Body of pancreas (tissue), 4 donors: ENCODE results near the gene ACTN4. TPM values are rescaled to one million over a fixed set of nuclear protein-coding genes. Genes with fewer than 3 reads are reported as not detected.
A peak's percentile ranks its signal among the peaks of the same experiment; 100 is the strongest.

ENCODE experiments used
- ATAC-seq: fragments of 150-250 bp; one replicate; pipeline ENCODE4 v1.9.1; 2016
- DNase-seq, 4 donors: peaks; one replicate each; pipeline ENCODE4 v3.0.0-alpha.2; 2019
- H3K27ac ChIP-seq, 4 donors: fragments of 200-600 bp; sonication (generic); 1 replicate in 3 of 4; 2 replicates in 1 of 4; pipeline versions ENCODE4 v1.5.1 to v1.6.1; 2016 to 2019; ENCODE audit warnings: mild to moderate bottlenecking in 1 of 4, mixed read lengths in 1 of 4, moderate library complexity in 1 of 4
- H3K27me3 ChIP-seq, 2 donors: fragments of 200-600 bp; sonication (generic); one replicate each; pipeline ENCODE4 v1.6.0; 2016; ENCODE audit warnings: mild to moderate bottlenecking in 1 of 2
- H3K36me3 ChIP-seq, 2 donors: fragments of 200-600 bp; sonication (generic); replicated peaks in 1 of 2; 2 replicates each; pipeline ENCODE4 v1.5.1; 2016; ENCODE audit warnings: low read depth in 2 of 2; ENCODE audit not compliant: insufficient read depth in 1 of 2
- H3K4me1 ChIP-seq: fragments of 200-600 bp; sonication (generic); one replicate; pipeline ENCODE4 v1.6.0; 2016
- H3K4me3 ChIP-seq, 2 donors: fragments of 200-600 bp; sonication (generic); 1 replicate in 1 of 2; 2 replicates in 1 of 2; pipeline ENCODE4 v1.5.1; 2016 to 2019
- H3K9me3 ChIP-seq, 3 donors: fragments of 200-600 bp; sonication (generic); 1 replicate in 2 of 3; 2 replicates in 1 of 3; pipeline ENCODE4 v1.5.1; 2016
- CTCF ChIP-seq, 7 experiments: fragments of 450-650 bp in 4 of 7; fragments of 200-600 bp in 3 of 7; sonication (generic) in 3 of 7; IDR thresholded peaks; one replicate each; pipeline ENCODE4 v1.5.1; 2016 to 2019; ENCODE audit warnings: antibody characterized with exemption in 7 of 7
- POLR2A ChIP-seq, 3 donors: fragments of 450-650 bp; IDR thresholded peaks; one replicate each; pipeline ENCODE4 v1.6.1; 2016; ENCODE audit warnings: antibody characterized with exemption in 3 of 3, mild to moderate bottlenecking in 2 of 3
- WGBS, 2 donors: methylation state at CpG; one replicate each; pipeline ENCODE4 v1.1.5; 2017; 5-methylcytosine and 5-hydroxymethylcytosine counted together
- intact Hi-C: fragments of 100-400 bp; cut with DNase I; formaldehyde crosslinking; loops from one replicate; pipeline ENCODE4 v1.15.1; 2023
- total RNA-seq, 2 donors: library from RNA; depleted of rRNA; stranded (reverse); fragments of >200 nt; gene quantifications; one replicate each; pipeline ENCODE4 v1.1.0, GENCODE V29; 2016

Gene ACTN4
- total RNA-seq, 2 donors from 2014 or later: 143 to 148 TPM

DNA sequence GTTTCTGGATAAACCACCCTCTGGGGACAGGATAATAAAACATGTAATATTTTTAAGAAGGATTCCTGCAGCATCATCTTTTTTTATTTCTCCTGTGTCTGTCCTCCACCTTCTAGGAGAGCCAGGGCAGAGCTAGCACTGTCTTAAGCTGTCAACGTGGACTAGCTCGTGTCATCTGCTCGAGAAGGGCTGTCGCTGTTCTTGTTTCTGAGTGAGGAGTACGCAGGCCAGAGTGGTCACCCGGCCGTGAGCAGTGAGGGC lies 83.0 kb downstream of the ACTN4 start:
- WGBS, 2 donors: 84 to 87% methylated on average over 4 to 7 of the region's 7 CpGs
- H3K4me1 ChIP-seq: peaks cover 50% of the 10 kb centered on the region
- H3K27ac ChIP-seq: peak overlapping the region in 3 of 4 donors; percentile 90 to 92 (median 90)
- H3K4me3 ChIP-seq: no peak overlapping the region
- ATAC-seq: no peak
- intact Hi-C loops: no loop called here
- H3K36me3 ChIP-seq: peaks cover 16 to 24% of the 10 kb centered on the region in 2 donors
- H3K9me3 ChIP-seq: no peaks in the 10 kb centered on the region
- DNase-seq: no peak
- TF ChIP-seq CTCF (IDR thresholded peaks at IDR 0.05) (no peak), POLR2A (IDR thresholded peaks at IDR 0.05) (no peak)
- no peaks in the 10 kb centered on the region for H3K27me3 ChIP-seq

GRCh38 chr19:38730731-38731589 lies 83.5 kb downstream of the ACTN4 start:
- Histone ChIP-seq H3K27me3 (no peaks in the 10 kb centered on the region), H3K4me3 (no peak overlapping the region), H3K36me3 (peaks cover 14 to 19% of the 10 kb centered on the region in 2 donors), H3K4me1 (peaks cover 50% of the 10 kb centered on the region), H3K27ac (peak overlapping the region; percentile 68 to 92 (median 90)), H3K9me3 (no peaks in the 10 kb centered on the region)
- no peak for TF ChIP-seq POLR2A (IDR thresholded peaks at IDR 0.05)
- no peak for TF ChIP-seq CTCF (IDR thresholded peaks at IDR 0.05)
- WGBS, 2 donors: 71 to 73% methylated on average over 8 to 14 of the region's 19 CpGs
- intact Hi-C loops: no loop called here
- ATAC-seq: no peak
- peak in 2 of 4 donors; percentile 7 to 21 for DNase-seq

- Histone ChIP-seq H3K4me1 (peaks cover 57% of the 10 kb centered on the region), H3K27me3 (no peaks in the 10 kb centered on the region), H3K36me3 (peaks cover 11% of the 10 kb centered on the region in 2 donors), H3K4me3 (no peak overlapping the region), H3K9me3 (no peaks in the 10 kb centered on the region), H3K27ac (peak overlapping the region; percentile 68 to 92 (median 90))
- intact Hi-C loops: no loop called here
- WGBS, 2 donors: 18 to 24% methylated on average over 9 to 10 of the region's 10 CpGs
- ATAC-seq (peak; percentile 76), DNase-seq (peak; percentile 83 to 93 (median 91))
- TF ChIP-seq CTCF (IDR thresholded peaks at IDR 0.05) (peak in 1 of 7 experiments; percentile 30), POLR2A (IDR thresholded peaks at IDR 0.05) (peak in 1 of 3 donors; percentile 33)
These were observed 84.3 kb downstream of the ACTN4 start for GRCh38 chr19:38731654-38732301.

DNA sequence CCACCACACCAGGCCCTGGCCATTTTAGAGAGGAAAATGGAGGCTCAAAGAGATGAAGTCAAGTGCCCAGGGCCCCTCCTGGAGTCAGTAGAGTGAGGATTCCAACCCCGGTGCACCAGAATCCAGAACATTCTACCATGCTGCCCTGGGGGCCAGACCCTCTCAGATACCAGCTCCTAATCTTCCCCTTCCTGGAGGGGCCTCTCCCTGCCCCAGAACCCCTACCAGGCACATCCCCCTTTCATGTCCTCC lies 85.7 kb downstream of the ACTN4 start:
- 100% methylated on average over 1 of the region's 1 CpG for WGBS, 2 donors
- Histone ChIP-seq H3K4me1 (peaks cover 63% of the 10 kb centered on the region), H3K27me3 (no peaks in the 10 kb centered on the region), H3K9me3 (no peaks in the 10 kb centered on the region), H3K4me3 (no peak overlapping the region), H3K27ac (peak overlapping the region in 3 of 4 donors; percentile 90 to 92 (median 90)), H3K36me3 (peaks cover 0 to 3% of the 10 kb centered on the region in 2 donors)
- ATAC-seq (no peak), DNase-seq (no peak)
- no peak for TF ChIP-seq CTCF (IDR thresholded peaks at IDR 0.05)
- TF ChIP-seq POLR2A (IDR thresholded peaks at IDR 0.05): no peak
- intact Hi-C loops: no loop called here
